CD4-positive, alpha-beta T cell treated with Interleukin-6 at 100 ng/mL for 8 hours (primary cell): ENCODE measurements around the gene PDE4C.
"Not testable (repeated sequence)": the region's sequence is repeated elsewhere in the genome, so short reads cannot be mapped to it uniquely, and the experiment has no call there.

Experiments
- DNase-seq: peaks from one replicate; pipeline ENCODE4 v3.0.0-alpha.2; 2020; ENCODE audit warnings: mixed read lengths, low spot score

The PDE4C gene

GRCh38 chr19:18223860-18224524 is 2.2 kb downstream of the PDE4C start:
- no peak for DNase-seq

GRCh38 chr19:18221815-18222725 is 4.2 kb downstream of the PDE4C start:
- no peak for DNase-seq

- no peak for DNase-seq
Measured at GRCh38 chr19:18220632-18221275, 5.5 kb downstream of the PDE4C start.

- DNase-seq = no peak
Measured at GRCh38 chr19:18219911-18220631, 6.2 kb downstream of the PDE4C start.

- DNase-seq = no peak
Measured at GRCh38 chr19:18218600-18218999, 7.6 kb downstream of the PDE4C start.

GRCh38 chr19:18218159-18218558 is 8.1 kb downstream of the PDE4C start:
- DNase-seq = no peak

GRCh38 chr19:18216789-18217188 is 9.4 kb downstream of the PDE4C start:
- no peak for DNase-seq

- no peak for DNase-seq
Measured at GRCh38 chr19:18214779-18215433, 11.3 kb downstream of the PDE4C start.

- DNase-seq = no peak
Measured at GRCh38 chr19:18211683-18212082, 14.6 kb downstream of the PDE4C start.

- DNase-seq = not testable (repeated sequence)
Measured at GRCh38 chr19:18209912-18210311, 16.3 kb downstream of the PDE4C start.

GRCh38 chr19:18208098-18208951 is 17.9 kb downstream of the PDE4C start:
- no peak for DNase-seq

- no peak for DNase-seq
Measured at GRCh38 chr19:18206018-18206417, 20.2 kb downstream of the PDE4C start.

- DNase-seq = peak; percentile 43
Measured at GRCh38 chr19:18205200-18205892, 20.9 kb downstream of the PDE4C start.

- DNase-seq = no peak
Measured at GRCh38 chr19:18204394-18205199, 21.6 kb downstream of the PDE4C start.

GRCh38 chr19:18203863-18204393 is 22.3 kb downstream of the PDE4C start, which contains the start of gene RAB3A:
Gene RAB3A, minus strand, starts transcription at chr19:18204042. Its CDS starts 1,302 bp downstream, at chr19:18202740.
- peak; percentile 100 for DNase-seq

- DNase-seq = peak; percentile 45
Measured at GRCh38 chr19:18203408-18203862, 22.8 kb downstream of the PDE4C start.

GRCh38 chr19:18202778-18203407 is 23.3 kb downstream of the PDE4C start:
- DNase-seq = no peak

- no peak for DNase-seq
Measured at GRCh38 chr19:18202397-18202777, 23.9 kb downstream of the PDE4C start.
